ENCODE results near the gene GPR137B.

GPR137B gene

DNA sequence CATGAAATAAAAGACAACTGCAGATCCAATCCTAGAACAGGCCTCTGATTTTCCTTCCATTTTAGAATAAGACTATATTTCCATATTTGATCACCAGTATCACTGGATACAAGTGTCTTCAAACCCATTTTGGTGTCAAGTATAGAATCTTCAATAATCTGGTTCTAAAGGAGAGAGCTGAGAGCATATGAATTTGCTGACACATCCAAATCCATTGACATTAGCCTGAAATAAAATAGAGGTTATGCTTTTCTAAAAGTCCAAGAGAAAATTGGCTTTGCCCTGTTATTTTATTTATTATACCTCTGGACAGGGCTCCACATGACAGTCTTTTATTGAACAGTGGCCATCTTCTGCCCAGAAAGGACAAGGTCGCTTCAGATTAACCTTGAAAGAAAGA is 110.8 kb downstream of the GPR137B start:
- Histone ChIP-seq H3K9me3 (ENCODE audit: control insufficient read depth, insufficient read depth, low read length) (no peaks in the 10 kb centered on the region; the same call in 1 of the 2 replicates), H3F3A (ENCODE audit: control insufficient read depth, insufficient read depth) (no peaks in the 10 kb centered on the region), H4K20me1 (ENCODE audit: control insufficient read depth, insufficient read depth, low read depth, low read length) (no peaks in the 10 kb centered on the region), H3K79me2 (ENCODE audit: control insufficient read depth, low read length) (peaks cover 23% of the 10 kb centered on the region), H3K4me2 (ENCODE audit: low read length) (no peak overlapping the region), H3K9me2 (replicated peaks; ENCODE audit: control insufficient read depth, low read length) (no peaks in the 10 kb centered on the region), H3K4me1 (ENCODE audit: control insufficient read depth, low read length) (peaks cover 4% of the 10 kb centered on the region; the same call in 1 of the 2 replicates), H3K36me3 (ENCODE audit: control insufficient read depth, low read length) (peaks cover 50% of the 10 kb centered on the region), H3K4me3 (ENCODE audit: low read length) (no peak overlapping the region), H3K27ac (ENCODE audit: low read depth, low read length) (no peak overlapping the region), H3K27me3 (ENCODE audit: control insufficient read depth, low read length) (no peaks in the 10 kb centered on the region)
- TF ChIP-seq, protein P1, sequence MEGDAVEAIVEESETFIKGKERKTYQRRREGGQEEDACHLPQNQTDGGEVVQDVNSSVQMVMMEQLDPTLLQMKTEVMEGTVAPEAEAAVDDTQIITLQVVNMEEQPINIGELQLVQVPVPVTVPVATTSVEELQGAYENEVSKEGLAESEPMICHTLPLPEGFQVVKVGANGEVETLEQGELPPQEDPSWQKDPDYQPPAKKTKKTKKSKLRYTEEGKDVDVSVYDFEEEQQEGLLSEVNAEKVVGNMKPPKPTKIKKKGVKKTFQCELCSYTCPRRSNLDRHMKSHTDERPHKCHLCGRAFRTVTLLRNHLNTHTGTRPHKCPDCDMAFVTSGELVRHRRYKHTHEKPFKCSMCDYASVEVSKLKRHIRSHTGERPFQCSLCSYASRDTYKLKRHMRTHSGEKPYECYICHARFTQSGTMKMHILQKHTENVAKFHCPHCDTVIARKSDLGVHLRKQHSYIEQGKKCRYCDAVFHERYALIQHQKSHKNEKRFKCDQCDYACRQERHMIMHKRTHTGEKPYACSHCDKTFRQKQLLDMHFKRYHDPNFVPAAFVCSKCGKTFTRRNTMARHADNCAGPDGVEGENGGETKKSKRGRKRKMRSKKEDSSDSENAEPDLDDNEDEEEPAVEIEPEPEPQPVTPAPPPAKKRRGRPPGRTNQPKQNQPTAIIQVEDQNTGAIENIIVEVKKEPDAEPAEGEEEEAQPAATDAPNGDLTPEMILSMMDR (IDR thresholded peaks at IDR 0.05; ENCODE audit: low read depth, low read length, poor library complexity, severe bottlenecking): no peak
- no peak for TF ChIP-seq EZH2phosphoT487 (IDR thresholded peaks at IDR 0.05; ENCODE audit: borderline replicate concordance, low read length)

DNA sequence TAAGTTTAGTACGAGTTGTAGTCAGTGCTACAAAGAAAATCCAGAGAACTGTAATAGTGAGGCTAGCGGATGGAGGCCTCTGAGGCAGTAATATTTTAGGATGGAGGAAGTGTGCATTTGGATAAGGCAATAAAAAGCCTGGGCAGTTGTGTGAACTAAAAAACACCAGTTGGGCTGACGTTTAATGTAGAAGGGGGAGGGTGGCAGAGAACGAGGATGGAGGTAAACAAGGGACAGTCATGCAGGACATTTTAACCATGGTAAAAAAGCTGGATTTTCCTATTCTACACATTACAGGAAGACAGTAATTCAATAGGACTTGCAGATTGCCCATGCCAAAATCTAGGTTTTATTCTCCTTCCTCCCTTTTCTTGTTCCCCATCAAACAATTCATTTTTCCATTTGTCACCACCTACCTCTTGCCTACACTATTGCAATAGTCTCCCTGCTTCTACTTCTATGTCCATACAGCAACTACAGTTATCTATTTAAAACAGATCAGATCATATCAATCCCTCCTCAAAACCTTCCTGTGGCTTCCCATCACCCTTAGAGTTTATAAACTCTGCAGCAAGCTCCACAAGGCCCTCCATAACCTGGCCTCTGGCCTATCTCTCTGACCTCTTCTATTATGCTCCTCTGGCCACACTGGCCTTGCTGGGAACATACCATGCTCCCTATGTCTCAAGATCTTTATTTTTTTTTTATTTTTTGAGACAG is 111.7 kb downstream of the GPR137B start:
- no peaks in the 10 kb centered on the region; the same call in 1 of the 2 replicates for H3K9me3 ChIP-seq (ENCODE audit: control insufficient read depth, insufficient read depth, low read length)
- no peaks in the 10 kb centered on the region for H3F3A ChIP-seq (ENCODE audit: control insufficient read depth, insufficient read depth)
- H3K27ac ChIP-seq (ENCODE audit: low read depth, low read length): no peak overlapping the region
- no peaks in the 10 kb centered on the region for H4K20me1 ChIP-seq (ENCODE audit: control insufficient read depth, insufficient read depth, low read depth, low read length)
- H3K4me1 ChIP-seq (ENCODE audit: control insufficient read depth, low read length): peaks cover 4% of the 10 kb centered on the region; the same call in 1 of the 2 replicates
- peaks cover 52% of the 10 kb centered on the region for H3K36me3 ChIP-seq (ENCODE audit: control insufficient read depth, low read length)
- peaks cover 30% of the 10 kb centered on the region for H3K79me2 ChIP-seq (ENCODE audit: control insufficient read depth, low read length)
- no peak overlapping the region for H3K4me3 ChIP-seq (ENCODE audit: low read length)
- H3K9me2 ChIP-seq (replicated peaks; ENCODE audit: control insufficient read depth, low read length): no peaks in the 10 kb centered on the region
- TF ChIP-seq, protein P1 (IDR thresholded peaks at IDR 0.05; ENCODE audit: low read depth, low read length, poor library complexity, severe bottlenecking): no peak
- no peak for TF ChIP-seq EZH2phosphoT487 (IDR thresholded peaks at IDR 0.05; ENCODE audit: borderline replicate concordance, low read length)
- H3K4me2 ChIP-seq (ENCODE audit: low read length): no peak overlapping the region
- H3K27me3 ChIP-seq (ENCODE audit: control insufficient read depth, low read length): no peaks in the 10 kb centered on the region

DNA sequence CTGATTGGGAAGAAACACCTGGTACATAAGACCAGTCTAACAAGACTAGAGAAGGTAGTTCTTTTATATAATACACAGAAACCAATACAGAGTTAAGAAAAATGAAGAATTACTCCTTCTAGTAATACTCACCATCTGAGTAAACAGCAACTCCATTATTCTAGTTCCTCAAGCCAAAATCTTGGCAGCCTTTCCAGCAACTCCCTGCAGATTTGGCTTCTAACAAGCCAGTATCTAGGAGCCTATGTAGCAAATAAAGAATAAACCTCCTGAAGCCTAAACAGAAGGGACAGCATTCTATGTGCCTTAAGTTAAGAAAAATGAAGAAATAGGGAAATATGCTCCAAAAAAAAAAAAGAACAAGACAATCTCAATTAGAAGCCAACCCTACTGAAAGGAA is 114.9 kb downstream of the GPR137B start:
- Histone ChIP-seq H3K27ac (ENCODE audit: low read depth, low read length) (no peak overlapping the region), H3K79me2 (ENCODE audit: control insufficient read depth, low read length) (peaks cover 49% of the 10 kb centered on the region), H3K4me1 (ENCODE audit: control insufficient read depth, low read length) (no peaks in the 10 kb centered on the region), H3K9me2 (replicated peaks; ENCODE audit: control insufficient read depth, low read length) (no peaks in the 10 kb centered on the region), H3K4me2 (ENCODE audit: low read length) (no peak overlapping the region), H3K4me3 (ENCODE audit: low read length) (no peak overlapping the region), H3F3A (ENCODE audit: control insufficient read depth, insufficient read depth) (peaks cover 3% of the 10 kb centered on the region; the same call in 1 of the 2 replicates), H3K27me3 (ENCODE audit: control insufficient read depth, low read length) (no peaks in the 10 kb centered on the region), H4K20me1 (ENCODE audit: control insufficient read depth, insufficient read depth, low read depth, low read length) (no peaks in the 10 kb centered on the region), H3K9me3 (ENCODE audit: control insufficient read depth, insufficient read depth, low read length) (peaks cover 7% of the 10 kb centered on the region; the same call in 1 of the 2 replicates), H3K36me3 (ENCODE audit: control insufficient read depth, low read length) (peaks cover 54% of the 10 kb centered on the region)
- TF ChIP-seq, protein P1 (IDR thresholded peaks at IDR 0.05; ENCODE audit: low read depth, low read length, poor library complexity, severe bottlenecking): no peak
- TF ChIP-seq EZH2phosphoT487 (IDR thresholded peaks at IDR 0.05; ENCODE audit: borderline replicate concordance, low read length): no peak
